ENCODE data around the gene MTA2. TPM values are rescaled to one million over a fixed set of nuclear protein-coding genes. Genes with fewer than 3 reads are reported as not detected.
"Not testable (repeated sequence)": the region's sequence is repeated elsewhere in the genome, so short reads cannot be mapped to it uniquely, and the experiment has no call there.

Gene MTA2
- total and polyA plus RNA-seq, 9 donors, result 41.5 to 130 (median 89.8) TPM

- DNase-seq, result peak; percentile 93 to 97 (median 95)
- Histone ChIP-seq H3K36me3 (no peaks in the 10 kb centered on the region), H3K4me3 (peak within 1 kb of the TSS; percentile 86), H3K9me3 (no peaks in the 10 kb centered on the region), H3K27me3 (no peaks in the 10 kb centered on the region), H3K27ac (peak within 1 kb of the TSS; percentile 80 to 88), H3K4me1 (ENCODE audit: insufficient read depth) (peaks cover 3% of the 10 kb centered on the region)
- intact Hi-C loops (cut with DNase I), result loop anchor here in 1 of 4 donors (10.0 kb wide), 1 partner anchor 103 kb away; no protein-coding TSS in a partner anchor
- 0% methylated on average over 58 of the region's 58 CpGs for WGBS, 3 donors
- TF ChIP-seq, protein P1, sequence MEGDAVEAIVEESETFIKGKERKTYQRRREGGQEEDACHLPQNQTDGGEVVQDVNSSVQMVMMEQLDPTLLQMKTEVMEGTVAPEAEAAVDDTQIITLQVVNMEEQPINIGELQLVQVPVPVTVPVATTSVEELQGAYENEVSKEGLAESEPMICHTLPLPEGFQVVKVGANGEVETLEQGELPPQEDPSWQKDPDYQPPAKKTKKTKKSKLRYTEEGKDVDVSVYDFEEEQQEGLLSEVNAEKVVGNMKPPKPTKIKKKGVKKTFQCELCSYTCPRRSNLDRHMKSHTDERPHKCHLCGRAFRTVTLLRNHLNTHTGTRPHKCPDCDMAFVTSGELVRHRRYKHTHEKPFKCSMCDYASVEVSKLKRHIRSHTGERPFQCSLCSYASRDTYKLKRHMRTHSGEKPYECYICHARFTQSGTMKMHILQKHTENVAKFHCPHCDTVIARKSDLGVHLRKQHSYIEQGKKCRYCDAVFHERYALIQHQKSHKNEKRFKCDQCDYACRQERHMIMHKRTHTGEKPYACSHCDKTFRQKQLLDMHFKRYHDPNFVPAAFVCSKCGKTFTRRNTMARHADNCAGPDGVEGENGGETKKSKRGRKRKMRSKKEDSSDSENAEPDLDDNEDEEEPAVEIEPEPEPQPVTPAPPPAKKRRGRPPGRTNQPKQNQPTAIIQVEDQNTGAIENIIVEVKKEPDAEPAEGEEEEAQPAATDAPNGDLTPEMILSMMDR (IDR thresholded peaks at IDR 0.05), result no peak
- TF ChIP-seq POLR2A (IDR thresholded peaks at IDR 0.05), result peak; percentile 91
- TF ChIP-seq EP300 (IDR thresholded peaks at IDR 0.05), result peak; percentile 5
Observed at GRCh38 chr11:62591448-62592145, 10.1 kb downstream of the MTA2 start, which contains the start of gene TUT1. TUT1 (minus strand) TSS chr11:62591523; CDS start chr11:62591485, 38 bp downstream.

- Histone ChIP-seq H3K4me1 (ENCODE audit: insufficient read depth) (peaks cover 3% of the 10 kb centered on the region), H3K9me3 (no peaks in the 10 kb centered on the region), H3K4me3 (no peak overlapping the region), H3K27me3 (no peaks in the 10 kb centered on the region), H3K27ac (no peak overlapping the region), H3K36me3 (no peaks in the 10 kb centered on the region)
- TF ChIP-seq POLR2A (IDR thresholded peaks at IDR 0.05), result no peak
- TF ChIP-seq EP300 (IDR thresholded peaks at IDR 0.05), result no peak
- TF ChIP-seq, protein P1 (IDR thresholded peaks at IDR 0.05), result no peak
- intact Hi-C loops (cut with DNase I), result no loop called here
- peak in 2 of 5 donors; percentile 14 to 29 for DNase-seq
- WGBS, 3 donors, result 62 to 65% (median 63%) methylated on average over 18 of the region's 18 CpGs
Observed at GRCh38 chr11:62588966-62589637, 12.6 kb downstream of the MTA2 start.

DNA sequence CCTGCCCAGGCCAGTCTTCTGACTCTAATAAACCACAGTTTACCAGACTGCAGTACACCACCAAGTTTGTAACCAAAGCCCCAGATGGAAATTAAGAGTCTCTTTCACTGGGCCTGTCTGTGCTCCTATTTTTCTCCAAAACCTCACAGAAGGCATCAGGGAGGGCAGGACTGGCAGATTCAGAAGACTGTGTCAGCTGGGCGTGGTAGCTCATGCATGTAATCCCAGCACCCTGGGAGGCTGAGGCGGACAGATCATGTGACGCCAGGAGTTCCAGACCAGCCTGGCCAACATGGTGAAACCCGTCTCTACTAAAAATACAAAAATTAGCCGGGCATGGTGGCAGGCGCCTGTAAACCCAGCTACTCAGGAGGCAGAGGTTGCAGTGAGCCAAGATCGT is 16.3 kb downstream of the MTA2 start:
- H3K9me3 ChIP-seq; H3K27ac ChIP-seq; H3K36me3 ChIP-seq; H3K27me3 ChIP-seq; H3K4me1 ChIP-seq (ENCODE audit: insufficient read depth); H3K4me3 ChIP-seq; intact Hi-C loops (cut with DNase I): not testable (repeated sequence)
- peak in 2 of 5 donors; percentile 6 to 8 for DNase-seq
- 93 to 97% (median 96%) methylated on average over 7 of the region's 7 CpGs for WGBS, 3 donors

DNA sequence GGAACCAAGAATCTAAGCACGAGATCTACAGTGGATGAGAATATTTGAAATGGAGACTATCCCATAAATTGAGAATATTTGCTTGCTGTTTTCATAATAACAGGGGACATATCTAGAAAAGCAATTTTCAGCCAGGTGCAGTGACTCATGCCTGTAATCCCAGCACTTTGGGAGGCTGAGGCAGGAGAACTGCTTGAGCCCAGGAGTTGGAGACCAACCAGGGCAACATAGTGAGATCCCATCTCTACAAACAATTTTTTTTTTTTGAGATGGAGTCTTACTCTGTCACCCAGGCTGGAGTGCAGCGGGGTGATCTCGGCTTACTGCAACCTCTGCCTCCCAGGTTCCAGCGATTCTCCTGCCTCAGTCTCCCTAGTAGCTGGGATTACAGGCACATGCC is 19.9 kb downstream of the MTA2 start:
- H3K4me3 ChIP-seq; H3K27ac ChIP-seq; H3K4me1 ChIP-seq (ENCODE audit: insufficient read depth); DNase-seq; H3K9me3 ChIP-seq; H3K27me3 ChIP-seq; intact Hi-C loops (cut with DNase I); H3K36me3 ChIP-seq: not testable (repeated sequence)
- 87 to 96% (median 94%) methylated on average over 4 of the region's 4 CpGs for WGBS, 3 donors

- H3K4me3 ChIP-seq, result no peak overlapping the region
- WGBS, 3 donors, result 74 to 78% (median 77%) methylated on average over 18 of the region's 18 CpGs
- DNase-seq, result peak in 1 of 5 donors; percentile 22
- H3K36me3 ChIP-seq, result no peaks in the 10 kb centered on the region
- intact Hi-C loops (cut with DNase I), result no loop called here
- no peaks in the 10 kb centered on the region for H3K9me3 ChIP-seq
- no peaks in the 10 kb centered on the region for H3K27me3 ChIP-seq
- H3K27ac ChIP-seq, result no peak overlapping the region
- H3K4me1 ChIP-seq (ENCODE audit: insufficient read depth), result no peaks in the 10 kb centered on the region
- TF ChIP-seq, protein P1 (IDR thresholded peaks at IDR 0.05), result no peak
- TF ChIP-seq POLR2A (IDR thresholded peaks at IDR 0.05) (no peak), EP300 (IDR thresholded peaks at IDR 0.05) (no peak)
Observed at GRCh38 chr11:62580959-62581715, 20.5 kb downstream of the MTA2 start.
